Activated CD4-positive, alpha-beta T cell treated with anti-CD3 and anti-CD28 coated beads, Interleukin-2, amount 50 U/mL, for 48 hours (primary cell): ENCODE measurements around the gene BEGAIN.

ENCODE experiments used
- DNase-seq, 2 experiments: peaks; one replicate each; pipeline ENCODE4 v3.0.0-alpha.2; 2020

Gene BEGAIN

DNA sequence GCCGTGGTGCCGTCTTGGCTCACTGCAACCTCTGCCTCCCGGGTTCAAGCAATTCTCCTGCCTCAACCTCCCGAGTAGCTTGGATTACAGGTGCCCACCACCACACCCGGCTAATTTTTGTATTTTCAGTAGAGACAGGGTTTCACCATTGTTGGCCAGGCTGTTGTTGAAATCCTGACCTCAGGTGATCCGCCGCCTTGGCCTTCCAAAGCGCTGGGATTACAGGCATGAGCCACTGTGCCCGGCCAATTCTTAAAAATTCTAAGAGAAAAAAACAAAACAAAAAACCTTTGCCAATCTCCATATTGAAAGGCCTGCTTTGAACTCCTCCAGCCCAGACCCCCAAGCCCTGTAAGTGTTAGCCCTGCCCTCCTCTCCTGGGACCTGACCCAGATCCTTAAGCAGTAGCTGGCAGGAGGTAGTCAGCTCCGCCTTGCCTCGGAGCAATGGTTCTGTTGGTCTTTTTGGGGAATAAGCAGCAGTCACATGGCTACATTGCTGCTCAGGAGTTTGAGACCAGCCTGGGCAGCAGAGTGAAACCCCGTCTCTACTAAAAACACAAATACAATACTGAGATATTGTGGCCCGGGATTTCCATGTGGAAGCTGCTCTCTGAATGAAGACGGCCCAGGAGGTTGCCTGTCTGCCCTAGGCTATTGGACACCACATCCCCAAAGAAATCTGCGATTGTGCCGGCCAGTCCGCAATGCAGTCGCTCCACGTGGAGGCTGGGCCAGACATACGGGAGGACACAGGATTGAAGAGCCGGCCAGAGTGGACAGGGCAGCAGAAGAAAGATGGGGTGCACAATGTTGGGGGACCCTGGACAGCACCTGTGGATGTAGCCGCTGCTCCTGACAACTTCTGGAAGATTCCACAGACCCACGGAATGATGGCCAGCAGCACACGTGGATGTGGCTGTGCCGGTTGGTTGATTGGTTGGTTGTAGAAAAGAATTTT lies 28.8 kb upstream of the BEGAIN start:
- no peak for DNase-seq

- DNase-seq, result no peak
Measured at GRCh38 chr14:100614803-100615202, 27.6 kb upstream of the BEGAIN start.

- no peak for DNase-seq
Measured at GRCh38 chr14:100612986-100613385, 25.8 kb upstream of the BEGAIN start.

GRCh38 chr14:100611811-100612480 lies 24.7 kb upstream of the BEGAIN start:
- DNase-seq, result no peak

DNA sequence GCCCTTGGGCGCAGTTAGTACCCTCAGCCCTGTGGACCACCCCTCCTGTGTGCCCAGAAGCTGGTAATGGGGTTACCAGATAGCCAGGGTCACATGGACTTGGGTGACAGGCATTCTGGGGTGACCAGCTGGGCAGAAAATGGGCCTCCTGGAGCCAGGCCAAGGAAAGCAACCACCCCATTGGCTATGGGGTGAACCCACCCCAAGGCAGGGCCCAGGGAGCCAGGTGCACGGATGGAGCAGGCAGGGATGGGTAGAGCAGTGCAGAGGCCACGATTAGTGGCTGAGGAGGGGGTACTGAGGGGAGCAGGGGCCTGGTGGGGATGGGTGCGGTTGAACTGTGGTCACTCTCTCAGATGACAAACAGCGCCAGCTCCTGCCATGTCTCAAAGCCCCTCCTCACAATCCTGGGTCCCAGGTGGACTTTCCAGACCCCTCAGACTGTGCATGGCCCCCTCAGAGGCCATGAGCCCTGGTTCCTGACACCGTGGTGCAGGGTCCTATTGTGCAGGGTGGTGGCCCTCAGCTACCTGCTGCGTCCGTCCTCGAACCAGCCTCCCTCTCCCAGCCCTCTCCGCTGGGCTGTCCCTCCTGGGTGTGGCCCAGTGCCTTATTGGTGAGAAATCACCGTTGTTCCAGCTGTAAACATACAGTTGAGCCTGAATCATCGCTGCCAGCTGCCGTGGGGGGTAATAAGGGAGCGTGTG lies 23.4 kb upstream of the BEGAIN start:
- DNase-seq, result no peak

DNA sequence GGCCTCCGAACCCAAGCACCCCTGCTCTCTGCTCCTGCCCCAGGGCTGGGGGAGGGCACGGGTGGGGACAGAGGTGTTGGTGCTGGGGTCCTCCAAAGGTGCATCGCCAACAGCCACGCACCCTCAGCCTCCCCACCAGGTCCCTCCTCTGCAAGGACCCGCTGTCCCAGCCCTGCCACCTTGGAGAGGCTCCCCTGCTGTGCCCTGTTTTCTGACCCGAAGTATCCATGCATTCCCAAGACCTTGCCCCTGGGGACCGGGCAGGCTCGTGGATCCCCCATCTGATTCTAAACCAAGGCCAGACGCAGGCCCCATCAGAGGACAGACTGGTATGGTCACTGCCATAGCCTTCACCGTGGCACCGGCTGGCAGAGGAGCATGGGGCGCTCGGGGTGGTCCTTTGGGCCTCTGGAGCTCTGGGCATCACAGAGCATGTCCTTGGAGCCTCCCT lies 22.7 kb upstream of the BEGAIN start:
- DNase-seq, result no peak

GRCh38 chr14:100609331-100609870 lies 22.2 kb upstream of the BEGAIN start:
- no peak for DNase-seq

DNA sequence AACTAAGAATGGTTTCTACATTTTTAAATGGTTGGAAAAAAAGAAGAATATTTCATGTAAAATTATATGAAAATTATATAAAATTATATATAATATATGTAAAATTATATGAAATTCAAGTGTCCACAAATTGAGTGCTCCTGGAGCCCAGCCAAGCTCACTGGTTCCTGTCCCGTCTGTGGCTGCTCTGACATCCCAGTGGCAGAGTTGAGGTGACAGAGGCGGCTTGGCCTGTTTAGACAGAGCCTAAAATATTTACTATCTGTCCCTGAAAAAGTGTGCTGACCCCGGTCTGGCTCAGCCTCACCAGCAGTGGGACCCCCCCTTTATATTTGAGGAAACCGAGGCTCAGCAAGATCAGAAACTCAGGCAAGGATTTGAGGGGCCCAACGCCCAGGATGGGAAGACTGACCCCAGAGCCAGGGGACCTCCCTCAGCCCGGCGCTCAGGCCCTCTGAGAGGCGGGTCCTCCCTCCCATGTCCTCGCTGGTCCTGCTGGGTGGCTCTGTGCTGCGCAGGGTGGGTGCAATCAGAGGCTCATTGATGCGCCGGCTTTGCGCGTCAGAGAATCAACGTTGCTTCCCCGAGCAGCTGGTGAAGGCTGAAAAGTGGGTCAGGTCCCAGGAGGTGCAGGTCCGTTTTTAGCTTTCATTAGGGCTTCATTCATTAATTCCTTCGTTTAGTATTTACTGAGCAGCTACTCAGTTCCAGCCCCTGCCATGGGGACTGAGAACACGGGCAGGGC lies 21.5 kb upstream of the BEGAIN start:
- no peak for DNase-seq

- DNase-seq, result no peak
Measured at GRCh38 chr14:100608064-100608463, 20.8 kb upstream of the BEGAIN start.

GRCh38 chr14:100607611-100607956 lies 20.4 kb upstream of the BEGAIN start:
- DNase-seq, result no peak

DNA sequence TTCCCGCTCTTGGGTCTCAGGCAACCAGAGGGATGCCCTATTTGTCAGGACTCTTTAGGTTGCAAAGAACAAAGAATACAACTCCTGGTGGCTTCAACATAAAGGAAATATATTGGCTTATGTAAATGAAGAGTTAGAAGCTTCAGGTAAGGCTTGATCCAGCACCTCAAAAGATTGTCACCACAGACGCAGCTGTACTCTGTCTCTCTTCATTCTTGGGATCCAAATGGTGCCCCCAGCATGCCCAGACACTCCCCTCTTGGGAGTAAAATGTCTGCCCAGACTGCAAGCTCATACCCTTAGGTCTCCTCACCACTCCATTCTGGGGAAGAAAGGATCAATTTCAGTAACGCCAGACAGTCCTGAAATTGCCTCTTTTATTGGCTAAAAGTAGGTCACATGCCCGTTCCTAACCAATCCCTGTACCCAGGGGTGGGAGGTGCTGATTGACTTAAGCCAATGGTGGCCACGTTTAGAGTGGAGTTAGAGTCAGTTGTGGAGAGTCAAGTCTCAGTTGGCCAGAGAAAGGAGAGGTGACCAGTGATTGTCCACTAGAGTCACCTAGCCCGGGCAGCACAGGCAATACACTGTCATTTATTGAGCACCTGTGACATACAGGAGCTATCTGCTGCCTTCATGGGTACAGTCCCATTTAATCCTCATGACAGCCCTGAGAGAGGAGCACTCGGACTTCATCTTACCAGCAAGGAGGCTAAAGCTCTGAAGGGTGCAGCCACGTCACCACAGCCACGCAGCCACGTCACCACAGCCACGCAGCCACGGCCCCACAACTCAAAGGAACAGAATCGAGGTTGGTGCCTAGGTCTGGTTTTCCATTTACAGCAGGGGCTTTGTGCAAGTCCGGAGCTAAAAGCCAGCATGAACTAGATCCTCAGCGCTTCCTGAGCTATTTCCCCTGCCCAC lies 19.7 kb upstream of the BEGAIN start:
- DNase-seq, result no peak

DNA sequence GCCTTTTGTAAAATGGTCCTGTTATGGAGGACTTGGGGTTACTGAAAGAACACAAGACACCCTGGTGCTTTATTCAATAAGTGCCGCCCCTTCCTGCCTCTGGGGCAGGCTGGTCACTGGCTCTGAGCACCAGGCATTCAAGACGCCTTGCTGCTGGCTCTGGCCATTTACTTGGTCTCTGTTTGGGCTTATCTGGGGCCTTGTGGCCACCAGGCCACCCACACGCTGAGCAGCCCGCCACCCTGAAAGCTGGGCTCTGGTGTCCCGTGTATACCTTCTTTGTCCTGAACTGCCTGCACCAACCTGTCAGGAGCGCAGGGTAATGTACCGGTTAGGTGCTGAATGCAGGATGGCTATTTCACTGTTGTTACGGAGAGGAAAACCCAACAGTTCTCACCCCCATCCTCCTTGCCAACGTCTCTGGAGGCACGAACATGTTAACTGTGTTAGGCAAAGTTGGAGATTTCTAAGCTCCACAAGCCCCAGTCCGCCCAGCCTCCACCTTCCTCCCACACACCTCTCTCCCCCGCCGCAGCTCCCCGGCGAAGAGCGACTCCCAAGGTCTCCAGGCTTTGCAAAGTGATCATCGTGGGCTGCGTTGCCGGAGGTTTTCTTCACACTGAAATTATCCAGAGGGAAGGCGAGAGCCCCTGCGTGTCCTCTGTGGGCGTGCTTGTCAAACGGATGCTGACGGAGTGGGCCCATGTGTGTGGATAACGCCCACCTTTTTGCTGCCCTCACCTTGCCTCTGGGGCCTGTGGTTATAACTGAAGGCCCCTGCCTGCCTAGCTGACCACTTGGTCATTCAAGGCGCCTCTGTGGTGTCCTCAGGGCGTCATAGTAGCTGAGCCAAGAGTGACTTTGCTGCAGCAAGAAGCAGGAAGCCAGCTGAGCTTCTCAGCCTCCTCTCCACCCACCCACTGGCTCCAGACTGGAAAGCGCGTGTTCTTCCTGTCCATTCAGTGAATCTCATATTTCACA lies 18.8 kb upstream of the BEGAIN start:
- no peak for DNase-seq

DNA sequence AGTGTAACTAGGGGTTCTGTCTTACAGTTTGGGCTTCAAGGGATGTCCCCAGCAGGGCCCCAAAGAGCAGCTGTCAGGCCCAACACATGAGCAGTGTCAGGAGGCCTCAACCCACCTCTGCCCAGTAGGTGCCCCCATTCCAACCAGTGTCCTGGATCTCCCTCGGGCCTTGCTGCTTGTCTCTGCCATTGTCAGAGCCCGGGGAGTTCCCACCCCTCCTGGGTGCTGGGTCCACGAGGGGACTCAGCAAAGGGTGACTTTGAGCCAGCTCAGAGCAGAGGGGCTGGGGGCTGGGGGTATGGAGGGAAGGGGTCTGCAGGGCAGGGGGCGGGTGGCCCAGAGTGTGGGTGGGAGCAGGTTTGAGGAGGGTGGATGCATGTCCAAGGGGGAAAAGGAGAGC lies 18.0 kb upstream of the BEGAIN start:
- DNase-seq, result no peak

- no peak for DNase-seq
Measured at GRCh38 chr14:100604709-100605108, 17.5 kb upstream of the BEGAIN start.

DNA sequence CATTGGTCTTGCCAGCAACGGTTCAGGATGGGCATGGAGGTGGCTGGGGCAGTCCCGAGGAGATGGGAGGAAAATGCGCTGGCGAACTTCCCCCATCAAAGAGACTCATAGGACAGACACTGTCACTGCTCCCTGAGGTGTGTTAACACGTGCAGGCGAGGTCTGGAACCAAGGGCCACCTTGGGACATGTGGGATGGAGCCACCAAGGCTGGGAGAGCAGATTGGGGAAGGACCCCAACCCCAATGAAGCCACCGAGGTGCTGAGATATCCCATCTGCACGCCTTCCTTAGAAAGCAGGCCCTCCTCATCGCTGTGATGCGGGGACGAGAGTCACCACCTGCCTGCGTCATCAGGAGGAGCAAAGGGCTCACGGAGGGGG lies 16.9 kb upstream of the BEGAIN start:
- no peak for DNase-seq

- DNase-seq, result no peak
Measured at GRCh38 chr14:100603341-100604120, 16.3 kb upstream of the BEGAIN start.

GRCh38 chr14:100602621-100603230 lies 15.5 kb upstream of the BEGAIN start:
- no peak for DNase-seq

DNA sequence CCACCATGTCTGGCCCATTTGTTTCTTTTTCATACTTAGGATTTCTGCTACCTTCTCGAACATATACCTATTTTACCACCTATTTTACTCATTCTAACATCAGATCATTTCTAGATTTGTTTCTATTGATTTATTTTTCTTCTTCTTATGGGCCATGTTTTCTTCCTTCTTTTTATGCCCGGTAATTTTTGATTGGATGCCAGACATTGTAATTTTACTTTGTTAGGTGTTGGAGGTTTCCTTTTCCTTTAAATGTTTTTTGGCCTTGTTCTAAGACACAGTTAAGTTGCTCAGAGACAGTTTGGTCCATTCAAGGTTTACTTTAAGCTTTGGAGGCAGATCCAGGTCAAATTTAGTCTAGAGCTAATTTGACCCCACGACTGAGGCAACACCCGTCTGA lies 14.7 kb upstream of the BEGAIN start:
- DNase-seq, result no peak

GRCh38 chr14:100601064-100601463 lies 13.8 kb upstream of the BEGAIN start:
- no peak for DNase-seq
